Stimulated activated CD4-positive, alpha-beta T cell treated with anti-CD3 and anti-CD28 coated beads, Interleukin-2, amount 100 ng/mL, for 48 hours (primary cell): ENCODE measurements around the gene PSAT1.

Experiments
- DNase-seq, 2 donors: peaks; one replicate each; pipeline ENCODE4 v3.0.0-alpha.2; 2020

PSAT1 gene

DNA sequence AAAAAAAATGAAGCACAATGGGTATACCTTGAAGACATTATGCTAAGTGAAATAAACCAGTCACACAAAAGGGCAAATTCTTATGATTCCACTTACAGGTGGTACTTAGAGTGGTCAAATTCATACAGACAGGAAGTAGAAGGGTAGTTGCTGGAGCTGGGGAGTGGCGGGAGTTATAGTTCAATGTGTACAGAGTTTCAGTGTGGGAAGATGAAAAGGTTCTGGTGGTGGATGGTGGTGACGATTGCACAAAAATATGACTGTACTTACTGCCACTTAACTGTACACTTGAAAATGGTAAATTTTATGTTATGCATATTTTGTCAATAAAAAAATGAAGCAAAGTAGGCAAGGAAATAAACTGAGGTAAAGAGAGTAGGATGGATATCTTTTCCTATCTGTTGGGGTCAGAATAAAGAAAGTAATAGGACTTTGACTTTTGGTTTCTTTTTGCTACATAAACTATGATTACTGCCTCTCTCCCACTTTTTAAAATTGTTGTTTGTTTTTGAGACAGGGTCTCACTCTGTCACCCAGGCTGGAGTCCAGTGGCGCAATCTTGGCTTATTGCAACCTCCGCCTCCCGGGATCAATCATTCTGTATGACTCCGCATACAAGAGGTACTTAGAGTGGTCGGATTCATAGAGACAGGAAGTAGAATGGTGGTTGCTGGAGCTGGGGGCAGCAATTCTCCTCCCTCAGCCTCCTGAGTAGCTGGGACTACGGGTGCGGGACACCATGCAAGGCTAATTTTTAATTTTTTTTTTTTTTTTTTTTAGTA, 4.0 kb upstream of the PSAT1 start:
- DNase-seq = no peak

DNA sequence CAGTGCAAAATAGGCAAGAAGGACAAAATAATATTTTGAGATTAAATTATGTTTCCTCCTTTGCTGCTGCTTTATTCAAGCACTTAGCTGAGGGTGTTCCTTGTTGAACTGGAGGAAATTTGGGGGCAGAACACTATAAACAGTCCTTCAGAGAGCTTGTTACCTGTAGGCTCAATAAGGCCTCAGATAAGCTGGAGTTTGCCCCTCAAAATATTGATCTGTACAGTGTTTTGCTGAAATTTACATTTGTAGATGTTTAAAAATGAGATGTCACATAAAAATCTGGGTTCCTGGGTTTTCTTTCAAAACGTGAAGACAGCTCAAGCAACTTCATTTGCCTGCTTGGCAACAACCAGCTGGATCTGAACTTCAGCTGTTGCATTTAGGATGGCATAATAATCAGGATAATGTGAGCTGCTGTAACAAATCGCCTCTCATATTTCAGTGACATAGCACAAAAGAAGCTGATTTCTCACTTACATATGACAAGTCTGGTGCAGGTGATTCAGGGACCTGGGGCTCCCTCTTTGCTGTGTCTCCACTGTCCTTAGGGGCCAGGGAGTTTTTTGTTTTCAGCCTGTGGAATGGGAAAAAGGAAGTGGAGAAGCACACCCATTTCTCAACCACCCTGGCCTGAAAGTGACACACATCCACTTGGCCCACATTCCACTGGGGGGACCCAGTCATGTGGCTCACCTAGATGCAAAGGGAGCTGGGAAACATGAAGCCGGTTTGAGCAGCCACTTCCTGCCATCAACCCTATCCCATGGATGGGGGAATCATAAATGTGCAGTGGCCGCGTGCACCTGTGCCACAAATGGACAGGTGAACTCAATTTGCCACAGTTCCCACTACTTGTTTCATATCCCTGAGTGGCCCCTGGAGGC, 2.4 kb upstream of the PSAT1 start:
- DNase-seq = no peak

DNA sequence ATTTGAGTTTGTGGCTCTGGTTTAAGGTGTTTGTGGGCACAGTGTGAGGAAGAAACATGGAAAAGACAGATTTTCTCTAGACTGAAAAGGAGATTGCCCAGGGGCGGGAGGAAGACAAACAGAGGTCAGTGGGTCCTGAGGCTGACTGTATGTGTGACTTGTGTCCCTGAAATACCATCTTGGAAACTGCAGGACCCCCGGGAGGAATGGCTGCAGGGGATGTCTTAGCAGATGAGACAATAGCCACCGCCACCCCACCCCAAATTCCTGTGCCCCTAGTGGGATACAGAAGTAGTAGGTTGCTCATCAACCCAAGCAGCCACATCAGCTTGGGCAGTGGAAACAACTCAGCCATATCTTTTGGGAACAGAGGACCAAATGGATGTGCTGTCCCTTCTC, 1.7 kb upstream of the PSAT1 start:
- DNase-seq = no peak

DNA sequence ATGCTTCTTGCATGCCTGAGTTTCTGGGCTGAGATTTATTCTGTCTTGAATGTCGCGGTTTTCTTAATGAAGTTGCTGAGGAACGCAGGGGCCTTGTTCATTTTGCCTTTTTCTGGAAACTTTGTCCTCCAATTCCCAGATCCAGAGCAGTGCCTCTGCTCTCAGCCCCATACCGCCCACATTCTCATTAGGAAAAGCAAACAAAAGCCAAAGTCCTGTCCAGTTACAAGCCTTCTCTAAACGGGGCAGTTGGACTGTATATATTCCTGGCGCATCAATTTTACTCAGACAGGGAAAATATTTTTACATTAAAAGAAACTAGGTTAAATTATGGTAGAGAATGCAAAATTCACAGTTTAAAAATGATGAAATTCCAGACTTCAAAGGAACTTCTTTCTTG, 1.2 kb upstream of the PSAT1 start:
- no peak for DNase-seq

DNA sequence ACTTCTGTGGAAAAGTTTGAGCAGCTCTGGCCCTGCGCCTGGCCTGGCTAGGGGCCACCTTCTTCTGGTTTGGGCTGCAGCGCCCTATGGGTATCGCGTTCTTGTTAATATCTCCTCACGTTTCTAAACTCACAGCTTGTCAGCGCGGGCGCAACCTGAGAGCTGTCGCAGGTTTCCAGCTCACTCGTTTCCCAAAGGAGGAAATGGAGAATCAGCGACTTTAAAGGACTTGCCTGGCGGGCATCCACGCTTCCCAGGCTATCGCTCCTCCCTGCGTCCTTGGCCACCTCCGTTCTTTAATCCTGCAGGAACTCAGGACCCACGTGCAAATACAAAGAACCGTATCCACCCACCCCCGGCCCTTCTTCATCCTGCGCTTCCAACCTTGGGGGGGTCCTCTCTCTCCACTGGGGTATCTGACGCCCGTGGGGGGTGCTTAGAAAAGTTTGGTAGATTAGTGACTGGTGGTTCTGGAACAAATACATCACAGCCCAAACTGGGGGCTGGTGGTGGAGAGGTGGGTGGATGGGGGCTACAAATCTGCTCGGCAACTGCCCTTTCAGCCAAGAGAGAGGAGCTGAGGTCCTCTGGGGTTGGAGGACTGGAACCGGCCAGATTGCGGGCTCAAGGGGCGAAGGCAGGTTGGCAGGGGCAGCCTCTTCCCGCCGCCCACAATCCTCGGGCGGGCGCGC, 578 bp upstream of the PSAT1 start:
- peak in 1 of 2 donors; percentile 8 for DNase-seq

DNA sequence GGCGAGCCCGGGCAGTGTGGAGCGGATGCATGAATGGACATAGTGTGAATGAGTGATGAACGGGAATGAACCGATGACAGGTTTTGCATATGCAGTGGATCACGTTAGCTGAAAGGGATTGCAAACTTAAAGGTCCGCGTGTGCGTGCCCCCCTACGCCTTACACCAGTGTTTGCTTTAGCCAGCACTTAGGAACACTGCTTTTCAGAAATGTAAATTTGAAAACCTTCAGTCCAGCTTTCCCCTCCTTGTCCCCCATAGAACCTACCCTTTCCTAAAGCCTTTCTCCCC, 692 bp downstream of the PSAT1 start:
- no peak for DNase-seq

DNA sequence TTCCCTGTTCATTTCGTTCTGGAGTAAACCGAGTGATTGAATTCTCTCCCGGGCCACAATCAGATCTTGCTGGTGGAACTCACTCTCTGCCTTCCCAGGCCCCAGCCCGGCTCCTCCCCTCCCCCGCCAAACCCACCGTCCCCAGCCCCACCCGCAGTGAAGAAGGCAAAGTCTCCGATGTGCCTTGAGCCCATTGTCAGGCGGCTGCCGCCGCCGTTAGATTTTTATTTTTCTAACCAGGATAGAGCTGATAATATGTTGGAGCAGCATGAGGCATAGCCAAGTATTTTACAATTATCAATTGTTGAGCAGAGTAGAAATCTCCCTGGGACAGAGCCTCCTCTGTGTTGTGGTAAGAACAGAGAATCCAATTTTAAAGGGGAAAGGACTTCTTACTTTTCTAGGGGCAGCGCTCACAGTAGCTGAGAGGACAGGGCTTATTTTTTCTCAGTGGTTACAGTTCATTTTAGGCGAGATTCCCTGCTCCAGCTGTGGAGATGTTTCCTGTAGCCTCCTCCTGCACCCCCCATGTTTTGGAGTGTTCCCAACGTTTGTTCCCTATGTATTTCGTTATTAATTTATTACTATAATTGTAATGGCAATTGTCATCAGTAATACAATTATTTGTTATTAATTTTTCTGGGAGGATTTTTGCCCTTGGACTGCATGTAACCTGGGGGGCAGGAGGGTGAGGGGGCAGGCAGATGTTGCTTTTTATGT, 1.3 kb downstream of the PSAT1 start:
- DNase-seq = no peak

DNA sequence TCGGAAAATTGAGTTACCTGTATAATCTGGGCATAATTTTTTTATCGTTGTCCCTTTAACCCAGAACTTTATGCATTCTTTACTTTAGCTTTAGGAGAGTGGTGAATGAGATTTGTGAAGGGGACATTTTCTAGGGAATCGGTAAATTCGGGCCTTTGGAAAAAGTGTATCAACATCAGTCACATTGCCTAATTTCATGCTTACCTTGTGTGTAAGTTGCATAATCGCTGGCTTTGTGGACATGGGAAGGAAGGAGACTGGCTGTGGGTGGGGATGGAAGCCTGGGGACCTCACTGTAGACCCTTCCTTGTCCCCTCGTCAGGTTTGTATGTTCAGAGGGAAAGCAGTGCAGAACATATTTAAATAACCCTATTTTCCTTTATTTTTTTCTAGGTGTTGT, 3.3 kb downstream of the PSAT1 start:
- DNase-seq = no peak

DNA sequence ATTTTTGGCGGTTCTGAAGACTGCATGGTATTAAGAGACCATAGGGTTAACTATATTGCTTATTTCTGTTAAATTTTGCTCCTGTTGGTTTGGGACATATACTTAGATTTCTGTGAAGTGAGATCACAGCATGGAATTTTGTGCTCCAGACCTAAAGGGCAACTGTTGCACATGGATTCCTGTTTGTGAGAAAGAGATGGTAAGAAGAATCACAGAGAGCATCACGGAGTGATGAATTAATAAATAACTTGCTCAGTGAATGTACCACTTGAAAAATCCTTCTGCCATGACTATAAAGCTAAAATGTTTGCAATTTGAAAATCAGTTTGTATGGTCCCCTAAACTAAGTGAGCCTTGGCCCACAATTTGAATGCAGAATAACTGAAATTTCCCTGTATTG, 4.5 kb downstream of the PSAT1 start:
- no peak for DNase-seq

DNA sequence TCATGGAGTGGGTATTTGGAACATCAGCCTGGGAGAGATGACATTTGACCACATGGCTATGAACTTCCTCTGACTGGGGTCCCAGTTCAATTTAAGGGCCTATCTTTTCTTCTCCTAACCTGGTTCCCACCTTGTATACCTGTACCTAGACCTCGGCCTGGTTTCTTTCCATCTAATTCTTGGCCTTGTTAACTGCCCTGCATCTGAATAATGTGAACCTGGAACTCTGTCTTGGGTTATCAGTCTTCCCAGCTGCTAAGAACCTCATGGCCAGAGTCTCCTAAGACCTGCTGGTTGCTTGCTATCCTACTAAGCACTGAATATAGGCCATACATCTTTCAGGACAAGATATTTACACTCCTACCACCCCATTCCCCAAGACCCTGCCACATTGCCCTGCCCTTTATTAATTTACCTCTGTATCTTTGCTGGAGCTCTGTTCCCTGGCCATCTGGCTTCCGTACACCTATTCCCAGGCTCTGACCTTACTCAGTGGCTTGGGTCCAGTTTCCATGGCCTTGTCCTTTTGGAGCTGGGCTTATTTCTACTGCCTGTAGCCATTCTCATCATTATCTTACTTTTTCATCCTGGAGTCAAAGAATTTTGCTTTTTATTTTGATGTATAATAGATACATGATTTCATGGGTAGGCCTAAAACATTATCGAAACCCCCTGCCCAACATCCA, 6.6 kb downstream of the PSAT1 start:
- DNase-seq = no peak

DNA sequence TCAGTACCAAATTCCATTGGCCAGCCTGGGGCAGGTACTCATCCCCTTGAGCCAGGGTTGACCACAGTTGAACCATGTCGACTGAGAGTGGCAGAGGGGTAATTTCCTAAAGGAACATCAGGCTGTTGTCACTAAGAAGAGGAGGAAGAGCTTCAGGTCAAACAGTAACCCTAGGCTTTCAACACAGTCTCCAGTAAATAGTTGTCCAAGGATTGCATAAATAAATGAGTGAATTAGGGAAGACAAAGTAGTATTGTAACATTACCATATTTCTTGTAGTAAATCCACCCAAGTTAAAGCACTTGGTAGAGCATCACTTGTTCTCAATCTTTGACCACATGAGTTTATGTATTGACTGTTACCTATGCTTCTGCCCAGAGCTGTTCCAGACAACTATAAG, 7.4 kb downstream of the PSAT1 start:
- DNase-seq = no peak

DNA sequence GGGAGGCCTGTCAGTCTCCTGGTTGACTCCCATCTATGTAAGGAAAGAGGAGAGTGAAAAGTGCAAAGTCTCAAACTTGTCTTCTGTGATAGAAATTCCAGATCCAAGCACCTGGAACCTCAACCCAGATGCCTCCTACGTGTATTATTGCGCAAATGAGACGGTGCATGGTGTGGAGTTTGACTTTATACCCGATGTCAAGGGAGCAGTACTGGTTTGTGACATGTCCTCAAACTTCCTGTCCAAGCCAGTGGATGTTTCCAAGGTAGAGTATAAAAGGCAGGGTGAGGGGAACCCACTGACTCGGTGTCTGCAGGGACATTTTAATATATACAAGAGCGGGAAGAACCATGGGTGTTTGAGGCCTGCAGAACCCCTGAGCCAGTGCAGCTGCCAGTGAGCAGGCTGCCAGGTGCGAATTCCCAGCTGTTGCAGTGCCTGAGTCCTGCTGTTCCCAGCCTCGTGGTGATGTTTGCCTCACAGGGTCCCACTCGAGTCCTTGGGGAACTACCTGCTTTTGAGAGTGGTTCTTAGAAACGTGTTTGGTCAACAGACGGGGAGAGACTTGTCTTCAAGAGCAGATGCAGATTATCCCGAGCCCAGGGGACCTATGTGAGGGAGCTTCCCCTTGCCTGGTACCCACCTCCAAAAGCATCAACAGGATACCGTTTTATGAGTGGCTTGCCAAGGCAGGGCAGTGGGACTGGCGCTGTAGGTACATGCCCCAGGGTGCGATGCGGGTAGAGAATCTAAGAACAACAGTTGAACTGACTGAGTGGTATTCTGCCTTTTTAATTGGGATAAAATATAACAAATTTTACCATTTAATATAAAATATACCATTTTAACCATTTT, 9.5 kb downstream of the PSAT1 start:
- DNase-seq = no peak

DNA sequence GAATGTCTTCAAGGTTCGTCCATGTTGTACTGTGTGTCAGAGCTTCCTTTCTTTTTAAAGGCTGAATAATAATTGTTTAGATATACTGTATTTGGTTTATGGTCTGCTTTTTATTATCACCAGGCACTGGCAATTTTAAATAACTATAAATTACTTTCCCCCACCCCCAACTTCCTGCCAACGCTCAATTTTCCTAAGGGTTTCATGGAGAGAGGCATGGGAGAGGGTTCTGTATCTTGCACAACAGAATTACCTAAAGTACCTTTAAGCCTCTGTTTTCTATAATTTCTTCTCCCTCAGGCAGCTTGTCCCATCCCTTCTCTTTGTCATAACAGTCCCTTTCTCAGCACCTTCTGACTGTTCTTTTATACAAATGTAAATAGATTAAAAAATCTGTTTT, 10.4 kb downstream of the PSAT1 start:
- DNase-seq = no peak

DNA sequence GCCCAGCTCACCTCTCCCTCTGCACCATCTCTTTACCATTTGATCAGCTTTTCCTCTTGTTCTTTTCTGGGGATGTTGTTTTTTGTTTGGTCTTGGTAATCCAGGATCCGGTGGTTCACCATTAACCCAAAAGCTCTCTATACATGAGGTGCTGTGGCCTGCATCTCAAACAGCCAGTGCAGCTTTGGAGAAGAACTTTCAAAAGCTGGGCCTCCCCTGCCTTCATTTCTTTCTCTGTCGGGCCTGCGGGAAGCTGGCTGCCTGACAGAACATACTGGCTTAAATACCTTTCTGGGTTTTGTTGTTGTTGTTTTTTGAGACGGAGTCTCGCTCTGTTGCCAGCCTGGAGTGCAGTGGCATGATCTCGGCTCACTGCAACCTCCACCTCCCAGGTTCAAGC, 12.1 kb downstream of the PSAT1 start:
- DNase-seq = no peak

DNA sequence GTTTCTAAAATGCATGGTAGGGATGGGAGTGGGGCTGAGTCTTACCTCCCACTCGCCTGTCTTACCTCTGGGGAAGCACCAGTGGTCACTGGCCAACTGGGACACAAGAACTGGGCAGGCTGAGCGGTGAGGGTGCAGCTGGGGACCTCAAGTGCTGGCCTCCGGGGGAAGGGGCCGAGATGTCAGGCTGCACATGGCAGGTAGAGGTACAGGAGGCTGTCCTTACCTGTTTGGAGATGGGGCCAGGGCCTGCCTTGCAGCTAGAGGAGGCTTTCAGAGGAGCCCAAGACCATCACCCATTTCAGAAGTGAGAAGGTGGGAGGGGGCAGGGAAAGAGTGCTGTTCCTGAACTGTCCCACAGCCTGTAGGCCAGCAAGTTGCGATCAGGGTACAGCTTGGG, 14.2 kb downstream of the PSAT1 start:
- no peak for DNase-seq

DNA sequence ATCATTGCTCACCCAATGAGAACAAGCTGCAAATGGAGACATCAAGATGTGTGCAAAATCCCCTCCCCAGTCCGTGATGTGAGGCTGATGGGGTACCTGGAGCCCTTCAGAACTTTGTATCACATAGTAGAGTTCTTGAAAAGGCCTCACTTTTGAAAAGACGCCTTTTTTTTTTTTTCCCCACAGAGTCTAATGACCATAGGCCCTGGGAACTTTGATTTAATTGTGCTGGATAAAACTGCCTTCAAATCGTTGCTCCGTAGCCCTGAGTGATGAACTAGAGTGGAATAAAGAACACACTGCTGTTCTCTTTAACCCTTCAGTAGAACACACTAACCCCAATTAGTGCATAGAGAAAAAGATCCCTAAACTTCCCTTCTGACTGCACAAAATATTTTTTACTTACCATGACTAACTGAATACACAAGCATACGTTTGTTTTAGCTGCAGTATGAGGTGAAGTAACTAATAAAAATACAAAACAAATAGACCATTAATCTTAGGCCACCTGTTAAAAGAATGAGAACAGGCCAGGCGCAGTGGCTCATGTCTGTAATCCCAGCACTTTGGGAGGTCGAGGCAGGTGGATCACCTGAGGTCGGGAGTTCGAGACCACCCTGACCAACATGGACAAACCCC, 15.1 kb downstream of the PSAT1 start:
- DNase-seq = no peak

DNA sequence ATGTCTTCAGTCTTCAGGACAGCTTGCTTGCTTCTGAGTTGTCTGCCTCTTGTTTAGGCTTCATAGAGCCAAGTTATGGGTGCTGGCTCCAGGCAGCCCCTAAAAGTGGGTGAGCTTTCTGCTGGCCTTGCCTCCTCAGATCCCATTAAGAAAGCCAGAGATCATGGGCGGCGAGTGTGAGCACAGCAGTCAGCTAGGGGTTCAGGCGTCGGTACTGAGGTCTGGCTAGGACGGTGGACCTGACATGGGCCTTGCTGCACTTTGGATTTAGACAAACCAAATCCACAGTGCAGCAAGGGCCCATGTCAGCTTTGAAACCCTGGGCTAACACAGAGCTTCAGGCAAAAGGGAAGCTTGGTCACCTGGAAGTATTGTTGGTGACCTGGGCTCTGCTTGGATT, 17.6 kb downstream of the PSAT1 start:
- DNase-seq = no peak

DNA sequence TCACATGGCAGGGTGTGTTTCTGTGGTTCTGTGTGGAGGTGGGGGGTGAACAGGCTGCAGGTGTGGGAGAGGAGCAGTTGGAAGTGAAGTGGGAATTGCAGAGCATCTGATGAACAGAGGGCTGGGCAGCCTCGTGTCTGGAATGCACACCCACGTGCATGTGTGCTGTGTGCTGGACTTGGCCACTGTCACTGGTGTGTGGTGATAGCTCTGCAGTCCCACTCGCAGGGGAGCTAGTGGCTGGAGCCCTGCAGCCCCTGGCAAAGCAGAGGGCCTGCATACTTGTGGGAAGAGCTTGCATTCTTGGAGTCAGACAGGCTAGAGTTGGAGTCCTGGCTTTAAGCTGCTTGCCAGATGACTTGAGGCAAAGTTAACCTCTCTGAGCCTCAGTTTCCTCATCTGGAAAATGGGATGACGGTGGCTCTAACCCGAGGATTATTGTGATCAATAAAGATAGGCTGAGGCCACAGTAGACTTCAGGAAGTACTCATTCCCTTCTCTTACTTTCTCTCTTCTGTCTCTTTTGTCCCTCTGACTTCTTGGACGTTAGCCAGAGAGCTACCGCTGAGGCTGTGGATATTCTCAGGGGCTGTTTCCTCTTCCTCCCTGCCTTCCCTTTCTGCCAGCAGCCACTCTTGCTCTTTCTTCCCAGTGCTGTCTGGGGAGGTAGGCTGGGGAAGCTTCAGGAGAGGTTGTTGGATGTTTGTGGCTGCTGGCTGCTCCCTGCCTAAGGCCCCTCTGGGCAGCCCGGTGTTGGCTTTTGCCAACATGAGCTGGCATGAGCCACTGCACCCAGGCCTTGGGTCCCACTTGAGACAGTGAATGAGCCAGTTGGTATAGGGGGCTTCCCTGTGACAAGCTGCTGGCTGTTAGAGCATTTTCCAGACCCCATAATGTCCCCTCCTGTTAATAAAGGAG, 18.3 kb downstream of the PSAT1 start:
- DNase-seq = no peak

DNA sequence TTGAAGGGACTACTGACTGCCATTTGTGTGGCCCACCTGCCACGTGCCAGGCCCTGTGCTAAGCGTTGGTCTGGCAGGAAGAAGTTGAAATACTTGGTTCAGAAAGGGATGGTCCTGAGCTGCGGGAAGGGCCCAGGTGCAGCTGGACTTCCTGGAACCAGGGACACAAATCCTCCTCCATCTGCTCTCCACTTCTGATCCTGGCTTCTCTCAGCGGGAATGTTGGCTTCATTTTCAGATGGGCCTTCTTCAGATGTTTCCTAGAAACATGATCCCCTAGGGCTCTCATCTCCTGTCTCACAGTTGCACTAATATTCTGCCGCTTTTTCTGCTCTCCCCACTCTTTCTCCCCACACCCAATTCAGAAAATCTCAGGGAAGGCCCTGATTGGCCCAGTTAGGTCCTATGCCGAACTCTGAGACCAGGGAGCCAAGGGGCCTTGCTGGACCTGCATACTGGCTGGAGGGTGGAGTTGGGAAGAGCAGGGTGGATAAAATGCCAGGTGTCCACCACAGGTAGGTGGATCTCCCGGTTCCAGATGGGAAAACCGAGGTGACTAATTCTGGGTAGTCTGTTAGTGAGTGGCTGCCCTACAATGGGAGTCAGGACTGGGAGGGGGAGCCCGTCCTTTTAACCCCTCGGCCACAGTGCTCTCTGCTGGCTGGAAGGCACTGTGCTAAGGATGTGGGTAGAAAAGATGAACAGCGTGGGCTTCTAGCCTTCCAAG, 19.4 kb downstream of the PSAT1 start:
- no peak for DNase-seq
